Tibial artery (tissue), 4 donors: ENCODE measurements around the gene FAM124A.

Experiments
- DNase-seq, 2 donors: peaks; one replicate each; pipeline ENCODE4 v3.0.0-alpha.2; 2019
- H3K27ac ChIP-seq, 2 donors: fragments of 200-600 bp; sonication (generic) in 1 of 2; 1 replicate in 1 of 2; 2 replicates in 1 of 2; pipeline ENCODE4 v1.5.1; 2018 to 2019; ENCODE audit warnings: mild to moderate bottlenecking in 1 of 2
- H3K27me3 ChIP-seq, 2 donors: fragments of 200-600 bp; sonication (generic) in 1 of 2; one replicate each; pipeline versions ENCODE4 v1.5.1 to v1.6.0; 2016 to 2019
- H3K36me3 ChIP-seq, 3 donors: fragments of 200-600 bp; sonication (generic) in 2 of 3; one replicate each; pipeline ENCODE4 v1.5.1; 2016 to 2019; ENCODE audit warnings: mild to moderate bottlenecking in 2 of 3
- H3K4me1 ChIP-seq, 4 donors: fragments of 200-600 bp; sonication (generic) in 2 of 4; 1 replicate in 3 of 4; 2 replicates in 1 of 4; pipeline ENCODE4 v1.5.1; 2016 to 2019
- H3K4me3 ChIP-seq, 2 donors: fragments of 200-600 bp; sonication (generic) in 1 of 2; 1 replicate in 1 of 2; 2 replicates in 1 of 2; pipeline ENCODE4 v1.5.1; 2018 to 2019; ENCODE audit warnings: mild to moderate bottlenecking in 2 of 2
- H3K9me3 ChIP-seq, 3 donors: fragments of 200-600 bp; sonication (generic) in 1 of 3; one replicate each; pipeline ENCODE4 v1.5.1; 2016 to 2019
- CTCF ChIP-seq, 2 experiments: fragments of 200-600 bp in 1 of 2; fragments of 450-650 bp in 1 of 2; IDR thresholded peaks; one replicate each; pipeline ENCODE4 v1.5.1; 2017 to 2019; ENCODE audit warnings: antibody characterized with exemption in 2 of 2, mild to moderate bottlenecking in 1 of 2, moderate library complexity in 1 of 2
- intact Hi-C: fragments of 100-400 bp; cut with DNase I; formaldehyde crosslinking; loops from one replicate; pipeline ENCODE4 v1.15.0; 2023; ENCODE audit warnings: low total_unique reads

FAM124A gene

GRCh38 chr13:51298812-51299211 lies 76.6 kb downstream of the FAM124A start:
- Histone ChIP-seq H3K27me3 (no peaks in the 10 kb centered on the region), H3K9me3 (no peaks in the 10 kb centered on the region), H3K4me3 (no peak overlapping the region), H3K4me1 (no peaks in the 10 kb centered on the region), H3K27ac (no peak overlapping the region), H3K36me3 (no peaks in the 10 kb centered on the region)
- no peak for DNase-seq
- intact Hi-C loops, result no loop called here
- no peak for TF ChIP-seq CTCF (IDR thresholded peaks at IDR 0.05)

- no peaks in the 10 kb centered on the region for H3K9me3 ChIP-seq
- H3K4me1 ChIP-seq, result no peaks in the 10 kb centered on the region
- intact Hi-C loops, result no loop called here
- H3K4me3 ChIP-seq, result no peak overlapping the region
- no peak overlapping the region for H3K27ac ChIP-seq
- TF ChIP-seq CTCF (IDR thresholded peaks at IDR 0.05), result no peak
- no peaks in the 10 kb centered on the region for H3K27me3 ChIP-seq
- no peaks in the 10 kb centered on the region for H3K36me3 ChIP-seq
- no peak for DNase-seq
Observed at GRCh38 chr13:51303063-51303552, 80.9 kb downstream of the FAM124A start.

- no peak for DNase-seq
- H3K36me3 ChIP-seq, result no peaks in the 10 kb centered on the region
- intact Hi-C loops, result no loop called here
Observed at GRCh38 chr13:51303882-51304281, 81.7 kb downstream of the FAM124A start.

GRCh38 chr13:51305271-51305967 lies 83.2 kb downstream of the FAM124A start:
- no peak for DNase-seq
- H3K27ac ChIP-seq, result no peak overlapping the region
- no peaks in the 10 kb centered on the region for H3K4me1 ChIP-seq
- intact Hi-C loops, result no loop called here
- H3K9me3 ChIP-seq, result no peaks in the 10 kb centered on the region
- no peak for TF ChIP-seq CTCF (IDR thresholded peaks at IDR 0.05)
- no peak overlapping the region for H3K4me3 ChIP-seq
- H3K36me3 ChIP-seq, result no peaks in the 10 kb centered on the region
- H3K27me3 ChIP-seq, result no peaks in the 10 kb centered on the region

More at GRCh38 chr13:51303882-51304281, 81.7 kb downstream of the FAM124A start:
- Histone ChIP-seq H3K27ac (no peak overlapping the region), H3K4me3 (no peak overlapping the region), H3K4me1 (no peaks in the 10 kb centered on the region), H3K27me3 (no peaks in the 10 kb centered on the region), H3K9me3 (no peaks in the 10 kb centered on the region)
- TF ChIP-seq CTCF (IDR thresholded peaks at IDR 0.05), result no peak

- Histone ChIP-seq H3K4me1 (no peaks in the 10 kb centered on the region), H3K27ac (no peak overlapping the region), H3K36me3 (no peaks in the 10 kb centered on the region), H3K9me3 (no peaks in the 10 kb centered on the region), H3K27me3 (no peaks in the 10 kb centered on the region), H3K4me3 (no peak overlapping the region)
- DNase-seq, result no peak
- no peak for TF ChIP-seq CTCF (IDR thresholded peaks at IDR 0.05)
- intact Hi-C loops, result no loop called here
Observed at GRCh38 chr13:51308781-51309180, 86.6 kb downstream of the FAM124A start.
